K562 (cell line): ENCODE data around the gene MAML3. TPM values are rescaled to one million over a fixed set of nuclear protein-coding genes. Genes with fewer than 3 reads are reported as not detected.

Source experiments
- ATAC-seq: fragments of 200-7000 bp; cut with Tn5 transposase; 3 replicates; pipeline ENCODE4 v1.9.1; 2020; ENCODE audit warnings: moderate library complexity
- BruUV-seq: library from RNA; stranded (reverse); fragments of 400-500 nt; replicated peaks from 2 replicates; lab custom pipeline; 2021; lab: Mats Ljungman, UMichigan
- CTCF ChIA-PET: fragments of 300-600 bp; formaldehyde crosslinking; extraction: SDS; loops from one replicate; lab custom pipeline; 2021; ENCODE audit warnings: low intra/inter-chr PET ratio; lab: Yijun Ruan, JAX
- POLR2A ChIA-PET: fragments of 300-600, 350-650 bp; sonication (Branson Sonifier 250); formaldehyde crosslinking; extraction: SDS; loops from one replicate; lab custom pipeline; 2021; ENCODE audit warnings: antibody characterized with exemption, inconsistent platforms; lab: Yijun Ruan, JAX
- DNase-seq, 4 experiments: peaks; one replicate each; pipeline versions ENCODE4 v3.0.0 to v3.0.0-alpha.2; 2011 to 2018; ENCODE audit warnings: low spot score in 3 of 4, mixed read lengths in 3 of 4; ENCODE audit errors: extremely low read depth in 1 of 4
- FAIRE-seq: peaks from 2 replicates; lab custom pipeline; 2011; peaks lifted over from hg19 to GRCh38; lab: Jason Lieb, UNC
- H2AFZ ChIP-seq: 2 replicates; pipeline ENCODE4 v1.6.0; 2011; ENCODE audit warnings: low read depth, low read length, control low read depth, inconsistent platforms
- H3K27ac ChIP-seq: fragments of 200-600 bp; 3 replicates; pipeline ENCODE4 v1.8.0; 2011; ENCODE audit warnings: low read depth, mild to moderate bottlenecking, control low read depth, inconsistent platforms, low read length, moderate library complexity, mixed read lengths; ENCODE audit errors: extremely low read depth
- H3K27me3 ChIP-seq, 2 experiments: fragments of 300-600 bp in 1 of 2; 2 replicates in 1 of 2; 3 replicates in 1 of 2; pipeline versions ENCODE4 v1.6.0 to v1.8.0; 2011; ENCODE audit warnings: inconsistent platforms in 2 of 2, low read length in 2 of 2, mild to moderate bottlenecking in 1 of 2, mixed read lengths in 1 of 2, moderate library complexity in 1 of 2; ENCODE audit not compliant: control insufficient read depth in 2 of 2, insufficient read depth in 2 of 2
- H3K36me3 ChIP-seq: fragments of 300-600 bp; 3 replicates; pipeline ENCODE4 v1.8.0; 2011; ENCODE audit warnings: mild to moderate bottlenecking, low read length, inconsistent platforms; ENCODE audit not compliant: control insufficient read depth, insufficient read depth
- H3K4me1 ChIP-seq, 2 experiments: fragments of 200-600 bp in 1 of 2; replicated peaks in 1 of 2; 2 replicates in 1 of 2; 3 replicates in 1 of 2; pipeline versions ENCODE4 v1.5.1 to v1.8.0; 2011; ENCODE audit warnings: inconsistent platforms in 2 of 2, low read length in 2 of 2, mild to moderate bottlenecking in 1 of 2, mixed read lengths in 1 of 2, moderate library complexity in 1 of 2; ENCODE audit not compliant: control insufficient read depth in 2 of 2, insufficient read depth in 2 of 2
- H3K4me2 ChIP-seq: 2 replicates; pipeline ENCODE4 v1.6.1; 2011; ENCODE audit warnings: low read length, control low read depth, inconsistent platforms, mixed read lengths; ENCODE audit not compliant: insufficient read depth
- H3K4me3 ChIP-seq: fragments of 200-600 bp; sonication (generic), shearing (Covaris generic); 2 replicates; pipeline ENCODE4 v1.5.1; 2016; ENCODE audit warnings: control low read depth, inconsistent platforms
- H3K79me2 ChIP-seq: fragments of 200-600 bp; 3 replicates; pipeline ENCODE4 v1.8.0; 2011; ENCODE audit warnings: low read length, inconsistent platforms; ENCODE audit not compliant: control insufficient read depth, insufficient read depth
- H3K9ac ChIP-seq, 2 experiments: 2 replicates each; pipeline versions ENCODE4 v1.6.0 to v1.6.1; 2011; ENCODE audit warnings: low read depth in 2 of 2, low read length in 2 of 2, control low read depth in 1 of 2, inconsistent platforms in 1 of 2, mild to moderate bottlenecking in 1 of 2, mixed read lengths in 1 of 2; ENCODE audit not compliant: insufficient read depth in 1 of 2
- H3K9me1 ChIP-seq: one replicate; pipeline ENCODE4 v1.6.0; 2011; ENCODE audit warnings: inconsistent platforms, mild to moderate bottlenecking, low read length, moderate library complexity; ENCODE audit not compliant: control insufficient read depth, insufficient read depth
- H3K9me3 ChIP-seq: replicated peaks from 2 replicates; pipeline ENCODE4 v1.5.1; 2011; ENCODE audit warnings: low read depth, low read length, inconsistent platforms; ENCODE audit not compliant: control insufficient read depth, insufficient read depth
- H4K20me1 ChIP-seq: replicated peaks from 2 replicates; pipeline ENCODE4 v1.6.1; 2011; ENCODE audit warnings: low read length, inconsistent platforms, mixed read lengths; ENCODE audit not compliant: control insufficient read depth, insufficient read depth
- CBFA2T3 ChIP-seq: fragments of 450-650 bp; IDR thresholded peaks from 2 replicates; pipeline ENCODE4 v1.6.1; 2017
- CEBPG ChIP-seq, 3 experiments: fragments of 200-800 bp in 1 of 3; sonication (Bioruptor generic) in 1 of 3; sonication (generic) in 1 of 3; formaldehyde crosslinking in 1 of 3; IDR thresholded peaks in 2 of 3; conservative IDR thresholded peaks in 1 of 3; 2 replicates each; pipeline versions ENCODE4 v1.6.1 to v1.8.0; 2016 to 2022; ENCODE audit warnings: missing compliant biosample characterization in 2 of 3, missing genetic modification characterization in 2 of 3, mild to moderate bottlenecking in 1 of 3, missing genetic modification reagents in 1 of 3
- COPS2 ChIP-seq: fragments of 450-650 bp; conservative IDR thresholded peaks from 2 replicates; pipeline ENCODE4 v1.6.1; 2016; ENCODE audit warnings: mild to moderate bottlenecking, moderate library complexity
- SRSF7 ChIP-seq: fragments of 200-400 bp; formaldehyde crosslinking; optimal IDR thresholded peaks from 2 replicates; pipeline ENCODE3; 2017; ENCODE audit warnings: mild to moderate bottlenecking, low read depth, low read length
- TCFL5 ChIP-seq: fragments of 250-450 bp; sonication (Bioruptor Pico); conservative IDR thresholded peaks from 2 replicates; pipeline ENCODE4 v1.6.1; 2021; ENCODE audit warnings: mild to moderate bottlenecking, moderate library complexity, matching md5 sums
- ZNF766 ChIP-seq: fragments of 200-800 bp; sonication (Bioruptor generic); conservative IDR thresholded peaks from 2 replicates; pipeline ENCODE4 v1.6.1; 2016; ENCODE audit warnings: missing genetic modification characterization, missing compliant biosample characterization
- WGBS: fragments of 100-300 bp; shearing (Covaris generic); methylation state at CpG from one replicate; pipeline ENCODE4 v1.1.6; 2016; ENCODE audit warnings: low coverage, mixed read lengths; ENCODE audit not compliant: insufficient coverage; ENCODE audit errors: missing lambda C conversion rate; 5-methylcytosine and 5-hydroxymethylcytosine counted together
- in situ Hi-C: fragments of 300-500 bp; cut with MboI; formaldehyde crosslinking; loops from 4 replicates; pipeline ENCODE4 v1.15.0; 2018; ENCODE audit warnings: inconsistent platforms, mixed read lengths
- intact Hi-C: fragments of 100-400 bp; cut with micrococcal nuclease; formaldehyde crosslinking; loops from 2 replicates; pipeline ENCODE4 v1.14.2; 2022
- polyA plus RNA-seq, 8 experiments: library from polyadenylated mRNA; depleted of rRNA in 4 of 8; stranded (reverse) in 5 of 8; unstranded in 3 of 8; fragments of >200 nt; fragmentation: Nextera tagmentation in 2 of 8; fragmentation: Illumina TruSeq in 1 of 8; extraction: Ambion mirVana in 2 of 8; extraction: Trizol in 1 of 8; gene quantifications; 2 replicates each; pipeline versions ENCODE4 v1.2.1 to v1.2.3, GENCODE V29; 2011 to 2014; ENCODE audit warnings: inconsistent platforms in 1 of 8, missing spikeins in 1 of 8
- total RNA-seq, 7 experiments: library from RNA; depleted of rRNA in 6 of 7; stranded (reverse); fragments of >200 nt in 6 of 7; fragmentation: Illumina TruSeq in 2 of 7; extraction: Trizol in 2 of 7; gene quantifications; 2 replicates each; pipeline versions ENCODE4 v1.2.1 to v1.2.3, GENCODE V29; 2011 to 2021; ENCODE audit warnings: low replicate concordance in 1 of 7
- TF ChIP-seq, protein P1 (sequence below): fragments of 250-450 bp; sonication (Bioruptor Pico); IDR thresholded peaks from 2 replicates; pipeline ENCODE4 v1.8.0; 2022; ENCODE audit warnings: inconsistent platforms, mild to moderate bottlenecking, moderate library complexity, borderline replicate concordance
- TF ChIP-seq, protein P2 (sequence below), 2 experiments: fragments of 450-650 bp in 1 of 2; sonication (generic) in 1 of 2; formaldehyde crosslinking in 1 of 2; IDR thresholded peaks; 2 replicates each; pipeline versions ENCODE4 v1.7.1 to v1.9.0; 2016 to 2022; ENCODE audit warnings: inconsistent platforms in 1 of 2, mild to moderate bottlenecking in 1 of 2, missing genetic modification reagents in 1 of 2

Gene MAML3
- total and polyA plus RNA-seq, 9 of the 15 experiments (the other 6 are each of a cell fraction or from before 2014, with no cell fraction given): 0.01 to 0.55 (median 0.25) TPM

DNA sequence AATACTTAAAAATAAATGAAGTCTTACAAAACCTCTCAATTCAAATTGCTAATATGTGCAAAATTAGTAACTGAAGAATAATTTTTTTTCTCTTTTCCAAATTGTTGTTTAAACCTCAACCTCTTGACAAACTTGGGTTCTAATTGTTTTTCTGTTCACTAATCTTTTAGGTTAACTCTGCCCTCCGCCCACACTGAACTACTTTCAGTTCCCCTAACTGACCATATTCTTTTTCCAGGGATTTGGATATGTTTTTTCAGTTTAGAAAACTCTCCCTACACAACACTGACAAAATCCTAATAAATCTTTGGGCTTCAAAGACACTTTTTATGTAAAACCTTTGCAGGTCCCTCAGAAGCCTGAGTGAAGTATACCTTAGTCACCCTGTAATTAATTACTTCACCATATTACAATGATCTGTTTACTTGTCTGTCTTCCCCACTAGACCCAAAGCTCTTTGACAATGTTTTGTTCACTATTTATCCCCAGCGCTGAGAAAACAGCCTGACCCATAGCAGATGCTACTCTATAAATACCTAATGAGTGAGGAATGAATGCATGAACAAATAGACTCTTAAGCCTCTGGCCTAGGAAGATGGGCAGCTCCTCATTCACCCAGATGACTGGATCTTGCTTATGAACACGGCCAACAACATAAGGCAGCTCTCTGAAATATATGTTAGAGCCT, 134.9 kb downstream of the MAML3 start:
- no peak for ATAC-seq
- in situ Hi-C loops: no loop called here
- TF ChIP-seq, protein P1, sequence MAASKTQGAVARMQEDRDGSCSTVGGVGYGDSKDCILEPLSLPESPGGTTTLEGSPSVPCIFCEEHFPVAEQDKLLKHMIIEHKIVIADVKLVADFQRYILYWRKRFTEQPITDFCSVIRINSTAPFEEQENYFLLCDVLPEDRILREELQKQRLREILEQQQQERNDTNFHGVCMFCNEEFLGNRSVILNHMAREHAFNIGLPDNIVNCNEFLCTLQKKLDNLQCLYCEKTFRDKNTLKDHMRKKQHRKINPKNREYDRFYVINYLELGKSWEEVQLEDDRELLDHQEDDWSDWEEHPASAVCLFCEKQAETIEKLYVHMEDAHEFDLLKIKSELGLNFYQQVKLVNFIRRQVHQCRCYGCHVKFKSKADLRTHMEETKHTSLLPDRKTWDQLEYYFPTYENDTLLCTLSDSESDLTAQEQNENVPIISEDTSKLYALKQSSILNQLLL (CRISPR knock-in tag): no peak
- TF ChIP-seq SRSF7 (no peak), CBFA2T3 (no peak), COPS2 (no peak), TCFL5 (CRISPR knock-in tag) (no peak), CEBPG (CRISPR knock-in tag; IDR thresholded peaks at IDR 0.05) (no peak), CEBPG (tag; conservative IDR thresholded peaks at IDR 0.05 in 1 of 2, IDR thresholded peaks at IDR 0.05 in 1 of 2) (no peak), ZNF766 (CRISPR knock-in tag) (no peak)
- TF ChIP-seq, protein P2, sequence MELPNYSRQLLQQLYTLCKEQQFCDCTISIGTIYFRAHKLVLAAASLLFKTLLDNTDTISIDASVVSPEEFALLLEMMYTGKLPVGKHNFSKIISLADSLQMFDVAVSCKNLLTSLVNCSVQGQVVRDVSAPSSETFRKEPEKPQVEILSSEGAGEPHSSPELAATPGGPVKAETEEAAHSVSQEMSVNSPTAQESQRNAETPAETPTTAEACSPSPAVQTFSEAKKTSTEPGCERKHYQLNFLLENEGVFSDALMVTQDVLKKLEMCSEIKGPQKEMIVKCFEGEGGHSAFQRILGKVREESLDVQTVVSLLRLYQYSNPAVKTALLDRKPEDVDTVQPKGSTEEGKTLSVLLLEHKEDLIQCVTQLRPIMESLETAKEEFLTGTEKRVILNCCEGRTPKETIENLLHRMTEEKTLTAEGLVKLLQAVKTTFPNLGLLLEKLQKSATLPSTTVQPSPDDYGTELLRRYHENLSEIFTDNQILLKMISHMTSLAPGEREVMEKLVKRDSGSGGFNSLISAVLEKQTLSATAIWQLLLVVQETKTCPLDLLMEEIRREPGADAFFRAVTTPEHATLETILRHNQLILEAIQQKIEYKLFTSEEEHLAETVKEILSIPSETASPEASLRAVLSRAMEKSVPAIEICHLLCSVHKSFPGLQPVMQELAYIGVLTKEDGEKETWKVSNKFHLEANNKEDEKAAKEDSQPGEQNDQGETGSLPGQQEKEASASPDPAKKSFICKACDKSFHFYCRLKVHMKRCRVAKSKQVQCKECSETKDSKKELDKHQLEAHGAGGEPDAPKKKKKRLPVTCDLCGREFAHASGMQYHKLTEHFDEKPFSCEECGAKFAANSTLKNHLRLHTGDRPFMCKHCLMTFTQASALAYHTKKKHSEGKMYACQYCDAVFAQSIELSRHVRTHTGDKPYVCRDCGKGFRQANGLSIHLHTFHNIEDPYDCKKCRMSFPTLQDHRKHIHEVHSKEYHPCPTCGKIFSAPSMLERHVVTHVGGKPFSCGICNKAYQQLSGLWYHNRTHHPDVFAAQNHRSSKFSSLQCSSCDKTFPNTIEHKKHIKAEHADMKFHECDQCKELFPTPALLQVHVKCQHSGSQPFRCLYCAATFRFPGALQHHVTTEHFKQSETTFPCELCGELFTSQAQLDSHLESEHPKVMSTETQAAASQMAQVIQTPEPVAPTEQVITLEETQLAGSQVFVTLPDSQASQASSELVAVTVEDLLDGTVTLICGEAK (IDR thresholded peaks at IDR 0.05): no peak
- TF ChIP-seq, protein P2 (CRISPR knock-in tag; IDR thresholded peaks at IDR 0.05): no peak

More for the DNA sequence above, 134.9 kb downstream of the MAML3 start:
- Histone ChIP-seq H3K9ac (no peak overlapping the region), H3K4me3 (no peak overlapping the region), H2AFZ (no peak overlapping the region), H3K36me3 (no peaks in the 10 kb centered on the region), H3K4me2 (no peak overlapping the region), H4K20me1 (no peaks in the 10 kb centered on the region; the same call in 1 of the 2 replicates), H3K27ac (no peak overlapping the region), H3K27me3 (no peaks in the 10 kb centered on the region), H3K9me1 (no peaks in the 10 kb centered on the region), H3K4me1 (no peaks in the 10 kb centered on the region), H3K9me3 (no peaks in the 10 kb centered on the region), H3K79me2 (no peaks in the 10 kb centered on the region)
- whole genome bisulfite sequencing: 0% methylated on average over 3 of the region's 3 CpGs
- FAIRE-seq (no peak), DNase-seq (no peak)
- intact Hi-C loops: no loop called here
- POLR2A ChIA-PET: no interaction called here
- no TSS peak for BruUV-seq
- CTCF ChIA-PET: no interaction called here
